MCF 10A (cell line): ENCODE measurements around the gene DNAH9. TPM values are rescaled to one million over a fixed set of nuclear protein-coding genes. Genes with fewer than 3 reads are reported as not detected.

Experiments used
- BruUV-seq: library from RNA; stranded (reverse); fragments of 400-500 nt; replicated peaks from 2 replicates; lab custom pipeline; 2021; lab: Mats Ljungman, UMichigan
- CTCF ChIA-PET: fragments of 300-600 bp; sonication (Branson Sonifier 250); formaldehyde crosslinking; extraction: SDS; loops from one replicate; lab custom pipeline; 2021; ENCODE audit warnings: antibody characterized with exemption, inconsistent platforms; lab: Yijun Ruan, JAX
- POLR2A ChIA-PET: fragments of 300-600, 350-650 bp; sonication (Branson Sonifier 250); formaldehyde crosslinking; extraction: SDS; loops from one replicate; lab custom pipeline; 2020; ENCODE audit warnings: antibody characterized with exemption, inconsistent platforms; lab: Yijun Ruan, JAX
- DNase-seq: peaks from one replicate; pipeline ENCODE4 v3.0.0-alpha.2; 2018; ENCODE audit not compliant: unreplicated experiment
- H3K27ac Mint-ChIP-seq: one replicate; pipeline ENCODE4 v1.8.0; 2022; ENCODE audit warnings: mild to moderate bottlenecking, low read depth, mixed read lengths; ENCODE audit not compliant: unreplicated experiment
- H3K27me3 Mint-ChIP-seq: one replicate; pipeline ENCODE4 v1.8.0; 2022; ENCODE audit warnings: mixed read lengths; ENCODE audit not compliant: insufficient read depth, unreplicated experiment
- H3K36me3 Mint-ChIP-seq: one replicate; pipeline ENCODE4 v1.8.0; 2022; ENCODE audit warnings: mild to moderate bottlenecking, moderate library complexity, mixed read lengths; ENCODE audit not compliant: insufficient read depth, unreplicated experiment
- H3K4me1 Mint-ChIP-seq: one replicate; pipeline ENCODE4 v1.8.0; 2022; ENCODE audit warnings: mixed read lengths; ENCODE audit not compliant: insufficient read depth, unreplicated experiment
- H3K4me3 Mint-ChIP-seq: one replicate; pipeline ENCODE4 v1.8.0; 2022; ENCODE audit warnings: mild to moderate bottlenecking, moderate library complexity, mixed read lengths; ENCODE audit not compliant: unreplicated experiment
- H3K9me3 Mint-ChIP-seq: one replicate; pipeline ENCODE4 v1.8.0; 2022; ENCODE audit warnings: mixed read lengths; ENCODE audit not compliant: unreplicated experiment
- intact Hi-C: fragments of 100-400 bp; cut with micrococcal nuclease; formaldehyde crosslinking; loops from 2 replicates; pipeline ENCODE4 v1.14.1; 2022
- total RNA-seq: library from RNA; stranded (reverse); gene quantifications from 2 replicates; pipeline ENCODE4 v1.2.3, GENCODE V29; 2022
- TF ChIP-seq, protein P1 (sequence below): fragments of 200-600 bp; IDR thresholded peaks from one replicate; pipeline ENCODE4 v1.8.0; 2022; ENCODE audit warnings: antibody characterized with exemption, mild to moderate bottlenecking; ENCODE audit not compliant: unreplicated experiment

DNAH9 gene
- total RNA-seq, 1 experiment from 2014 or later: 0.44 TPM

DNA sequence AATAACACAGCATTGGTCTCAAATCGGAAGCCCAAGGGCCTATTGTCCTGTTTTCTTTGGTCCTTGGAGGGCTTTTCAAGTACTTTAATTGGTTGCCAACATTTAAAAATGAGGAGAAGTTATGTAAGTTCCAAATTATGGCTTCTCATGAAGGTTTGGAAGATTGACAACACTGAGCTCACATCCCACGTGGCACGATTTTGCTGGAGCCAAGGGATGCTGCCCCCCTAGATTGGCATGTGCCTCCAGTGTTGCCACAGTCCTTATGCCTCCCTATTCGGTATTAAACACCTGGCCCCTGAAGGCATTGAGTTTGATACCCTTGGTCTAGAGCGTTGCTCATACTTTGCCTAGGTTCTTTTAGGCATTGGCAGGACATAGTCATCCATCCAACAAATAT is 291.0 kb downstream of the DNAH9 start:
- DNase-seq: no peak

DNA sequence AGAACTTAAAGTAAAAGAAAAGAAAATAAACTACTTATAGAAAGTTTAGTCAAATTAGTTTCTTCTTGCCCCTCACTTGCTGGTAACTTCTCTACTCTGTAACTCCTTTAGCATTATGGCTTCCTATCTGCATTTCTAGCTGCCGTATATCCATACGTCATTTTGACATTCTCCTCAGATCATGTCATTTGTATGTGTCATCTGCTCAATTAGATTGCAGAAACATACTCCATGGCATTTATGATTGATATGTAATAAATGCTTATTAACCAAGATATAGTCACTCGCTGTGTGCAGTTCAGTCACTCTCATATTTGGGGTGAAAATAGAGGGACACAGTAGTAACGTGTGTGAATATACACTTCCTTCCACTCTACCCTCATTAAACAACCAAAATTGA is 295.6 kb downstream of the DNAH9 start:
- Mint-ChIP-seq H3K4me3 (no peak overlapping the region), H3K27me3 (no peaks in the 10 kb centered on the region), H3K27ac (no peak overlapping the region), H3K36me3 (no peaks in the 10 kb centered on the region), H3K9me3 (no peaks in the 10 kb centered on the region), H3K4me1 (no peaks in the 10 kb centered on the region)
- POLR2A ChIA-PET: no interaction called here
- DNase-seq: no peak
- CTCF ChIA-PET: interaction anchor here (0.6 to 1.3 kb wide), 3 partner anchors 12 to 773 kb away, joined by 3 to 4 read pairs (median 3); no protein-coding TSS in a partner anchor
- TF ChIP-seq, protein P1, sequence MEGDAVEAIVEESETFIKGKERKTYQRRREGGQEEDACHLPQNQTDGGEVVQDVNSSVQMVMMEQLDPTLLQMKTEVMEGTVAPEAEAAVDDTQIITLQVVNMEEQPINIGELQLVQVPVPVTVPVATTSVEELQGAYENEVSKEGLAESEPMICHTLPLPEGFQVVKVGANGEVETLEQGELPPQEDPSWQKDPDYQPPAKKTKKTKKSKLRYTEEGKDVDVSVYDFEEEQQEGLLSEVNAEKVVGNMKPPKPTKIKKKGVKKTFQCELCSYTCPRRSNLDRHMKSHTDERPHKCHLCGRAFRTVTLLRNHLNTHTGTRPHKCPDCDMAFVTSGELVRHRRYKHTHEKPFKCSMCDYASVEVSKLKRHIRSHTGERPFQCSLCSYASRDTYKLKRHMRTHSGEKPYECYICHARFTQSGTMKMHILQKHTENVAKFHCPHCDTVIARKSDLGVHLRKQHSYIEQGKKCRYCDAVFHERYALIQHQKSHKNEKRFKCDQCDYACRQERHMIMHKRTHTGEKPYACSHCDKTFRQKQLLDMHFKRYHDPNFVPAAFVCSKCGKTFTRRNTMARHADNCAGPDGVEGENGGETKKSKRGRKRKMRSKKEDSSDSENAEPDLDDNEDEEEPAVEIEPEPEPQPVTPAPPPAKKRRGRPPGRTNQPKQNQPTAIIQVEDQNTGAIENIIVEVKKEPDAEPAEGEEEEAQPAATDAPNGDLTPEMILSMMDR: no peak
- intact Hi-C loops: no loop called here
- no TSS peak for BruUV-seq

More for the DNA sequence above, 291.0 kb downstream of the DNAH9 start:
- Mint-ChIP-seq H3K36me3 (no peaks in the 10 kb centered on the region), H3K4me1 (no peaks in the 10 kb centered on the region), H3K27ac (no peak overlapping the region), H3K9me3 (no peaks in the 10 kb centered on the region), H3K27me3 (no peaks in the 10 kb centered on the region), H3K4me3 (no peak overlapping the region)
- BruUV-seq: no TSS peak
- TF ChIP-seq, protein P1: no peak
- POLR2A ChIA-PET: no interaction called here
- CTCF ChIA-PET: interaction anchor here (1.0 kb wide), 1 partner anchor 54 kb away, joined by 3 read pairs; no protein-coding TSS in a partner anchor
- intact Hi-C loops: no loop called here

DNA sequence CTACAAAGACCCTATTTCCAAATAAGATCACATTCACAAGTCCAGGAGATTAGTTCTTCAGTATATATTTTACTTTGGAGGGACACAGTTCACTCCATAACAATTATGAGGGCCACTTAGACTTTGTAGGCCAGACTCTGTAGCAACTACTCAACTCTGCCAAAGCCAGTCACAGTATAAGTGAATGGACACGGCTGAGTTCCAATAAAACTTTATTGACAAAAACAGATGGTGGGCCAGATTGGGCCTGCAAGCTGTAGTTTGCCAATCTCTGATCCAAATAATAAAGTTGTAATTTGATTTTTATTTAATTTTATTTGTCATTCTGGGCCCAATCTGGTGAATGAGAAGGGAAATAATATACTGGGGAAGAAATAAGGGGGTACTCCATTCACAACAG is 297.9 kb downstream of the DNAH9 start:
- H3K4me3 Mint-ChIP-seq: no peak overlapping the region
- no peaks in the 10 kb centered on the region for H3K27me3 Mint-ChIP-seq
- TF ChIP-seq, protein P1: no peak
- intact Hi-C loops: no loop called here
- H3K27ac Mint-ChIP-seq: no peak overlapping the region
- H3K36me3 Mint-ChIP-seq: no peaks in the 10 kb centered on the region
- no TSS peak for BruUV-seq
- ChIA-PET POLR2A (no interaction called here), CTCF (interaction anchor here (0.6 kb wide), 1 partner anchor 39 kb away, joined by 3 read pairs; no protein-coding TSS in a partner anchor)
- no peak for DNase-seq
- no peaks in the 10 kb centered on the region for H3K9me3 Mint-ChIP-seq
- H3K4me1 Mint-ChIP-seq: no peaks in the 10 kb centered on the region

DNA sequence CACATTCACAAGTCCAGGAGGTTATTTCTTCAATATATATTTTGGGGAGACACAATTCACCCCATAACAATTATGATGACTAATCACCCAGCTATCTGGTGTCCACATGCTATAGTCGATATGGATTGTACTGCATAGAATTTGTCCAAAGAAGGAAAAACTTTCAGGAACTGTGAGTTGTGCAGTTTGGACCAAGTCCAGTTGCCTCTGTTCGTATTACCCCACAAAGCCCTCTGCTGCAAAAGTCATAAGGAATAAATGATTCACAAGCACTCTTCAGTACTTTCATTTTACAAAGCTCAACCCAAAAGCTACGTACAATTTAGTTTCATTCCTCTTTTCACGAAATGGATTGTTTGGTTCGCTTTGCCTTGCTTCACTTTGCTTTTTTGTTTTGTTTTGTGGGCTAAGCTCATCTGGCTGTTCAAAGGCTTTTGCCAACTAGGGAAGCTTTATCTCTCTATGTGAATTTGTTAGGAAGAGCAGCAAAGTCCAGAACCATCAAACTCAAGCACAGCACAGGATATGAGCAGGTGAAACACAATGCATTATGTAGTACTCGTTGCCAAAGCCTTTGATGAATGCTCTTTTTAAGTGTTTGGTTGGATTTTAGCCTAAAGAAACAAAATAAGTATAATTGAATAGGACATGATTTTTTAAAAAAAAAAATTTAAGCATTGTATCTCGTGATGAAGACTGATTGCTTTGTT is 300.4 kb downstream of the DNAH9 start:
- no peak for DNase-seq
- Mint-ChIP-seq H3K27ac (no peak overlapping the region), H3K9me3 (no peaks in the 10 kb centered on the region), H3K4me1 (no peaks in the 10 kb centered on the region), H3K4me3 (no peak overlapping the region), H3K27me3 (no peaks in the 10 kb centered on the region), H3K36me3 (no peaks in the 10 kb centered on the region)
- no TSS peak for BruUV-seq
- TF ChIP-seq, protein P1: no peak
- intact Hi-C loops: no loop called here
- POLR2A ChIA-PET: no interaction called here
- CTCF ChIA-PET: interaction anchor here (0.7 to 1.5 kb wide), 5 partner anchors 10 to 1024 kb away, joined by 3 to 9 read pairs (median 3); no protein-coding TSS in a partner anchor
